ENCODE results near the gene XXYLT1.
"Not testable (repeated sequence)": the region's sequence is repeated elsewhere in the genome, so short reads cannot be mapped to it uniquely, and the experiment has no call there.

The XXYLT1 gene

GRCh38 chr3:195250473-195251251 lies 20.3 kb downstream of the XXYLT1 start:
- peak; percentile 74 for DNase-seq

- DNase-seq: no peak
Measured at GRCh38 chr3:195249858-195250464, 21.0 kb downstream of the XXYLT1 start.

- DNase-seq: no peak
Measured at GRCh38 chr3:195249057-195249770, 21.7 kb downstream of the XXYLT1 start.

- DNase-seq: no peak
Measured at GRCh38 chr3:195248281-195248680, 22.7 kb downstream of the XXYLT1 start.

GRCh38 chr3:195247863-195248189 lies 23.1 kb downstream of the XXYLT1 start:
- DNase-seq: no peak

- no peak for DNase-seq
Measured at GRCh38 chr3:195247086-195247862, 23.7 kb downstream of the XXYLT1 start.

GRCh38 chr3:195246581-195246995 lies 24.4 kb downstream of the XXYLT1 start:
- DNase-seq: no peak

GRCh38 chr3:195245531-195245951 lies 25.4 kb downstream of the XXYLT1 start:
- DNase-seq: no peak

- DNase-seq: no peak
Measured at GRCh38 chr3:195241592-195242355, 29.2 kb downstream of the XXYLT1 start.

GRCh38 chr3:195240939-195241338 lies 30.0 kb downstream of the XXYLT1 start:
- no peak for DNase-seq

- DNase-seq: no peak
Measured at GRCh38 chr3:195240171-195240701, 30.7 kb downstream of the XXYLT1 start.

- DNase-seq: no peak
Measured at GRCh38 chr3:195239121-195239520, 31.8 kb downstream of the XXYLT1 start.

- DNase-seq: no peak
Measured at GRCh38 chr3:195238586-195239118, 32.3 kb downstream of the XXYLT1 start.

- DNase-seq: no peak
Measured at GRCh38 chr3:195238081-195238571, 32.8 kb downstream of the XXYLT1 start.

- no peak for DNase-seq
Measured at GRCh38 chr3:195236801-195237570, 34.0 kb downstream of the XXYLT1 start.

- no peak for DNase-seq
Measured at GRCh38 chr3:195236076-195236798, 34.7 kb downstream of the XXYLT1 start.

GRCh38 chr3:195230244-195230643 lies 40.7 kb downstream of the XXYLT1 start:
- DNase-seq: no peak

- DNase-seq: not testable (repeated sequence)
Measured at GRCh38 chr3:195228886-195229285, 42.1 kb downstream of the XXYLT1 start.

- DNase-seq: no peak
Measured at GRCh38 chr3:195227871-195228270, 43.1 kb downstream of the XXYLT1 start.

- no peak for DNase-seq
Measured at GRCh38 chr3:195226900-195227447, 44.0 kb downstream of the XXYLT1 start.

Measured in NCI-H2107 (cell line).